ENCODE measurements around the gene ALPI.

The ALPI gene

GRCh38 chr2:232465061-232465460 lies 9.1 kb downstream of the ALPI start:
- no peak for DNase-seq

- no peak for DNase-seq
Measured at GRCh38 chr2:232466221-232466620, 10.3 kb downstream of the ALPI start.

- DNase-seq = no peak
Measured at GRCh38 chr2:232473467-232473890, 17.5 kb downstream of the ALPI start.

- no peak for DNase-seq
Measured at GRCh38 chr2:232476045-232476444, 20.1 kb downstream of the ALPI start.

GRCh38 chr2:232476791-232477190 lies 20.8 kb downstream of the ALPI start:
- DNase-seq = no peak

GRCh38 chr2:232477751-232478510 lies 22.0 kb downstream of the ALPI start:
- DNase-seq = no peak

- DNase-seq = no peak
Measured at GRCh38 chr2:232478571-232479340, 22.8 kb downstream of the ALPI start.

- DNase-seq = no peak
Measured at GRCh38 chr2:232479341-232480200, 23.6 kb downstream of the ALPI start.

GRCh38 chr2:232480201-232481190 lies 24.5 kb downstream of the ALPI start:
- no peak for DNase-seq

GRCh38 chr2:232481322-232482140 lies 25.6 kb downstream of the ALPI start:
- DNase-seq = no peak

- no peak for DNase-seq
Measured at GRCh38 chr2:232482301-232483238, 26.6 kb downstream of the ALPI start.

GRCh38 chr2:232483311-232483922 lies 27.5 kb downstream of the ALPI start:
- DNase-seq = no peak

- DNase-seq = no peak
Measured at GRCh38 chr2:232483923-232484627, 28.1 kb downstream of the ALPI start.

- DNase-seq = no peak
Measured at GRCh38 chr2:232484628-232485347, 28.8 kb downstream of the ALPI start.

GRCh38 chr2:232485348-232485756 lies 29.4 kb downstream of the ALPI start:
- no peak for DNase-seq

GRCh38 chr2:232485757-232486557 lies 30.0 kb downstream of the ALPI start:
- DNase-seq = no peak

All from activated CD4-positive, CD25-positive, alpha-beta regulatory T cell (primary cell).